Subcutaneous adipose tissue (tissue), 4 donors: ENCODE data around the gene HAND2. TPM values are rescaled to one million over a fixed set of nuclear protein-coding genes. Genes with fewer than 3 reads are reported as not detected.

ENCODE experiments used
- CTCF ChIP-seq: fragments of 450-650 bp; IDR thresholded peaks from one replicate; pipeline ENCODE4 v1.5.1; 2016; ENCODE audit warnings: low read depth, mild to moderate bottlenecking, control low read depth, antibody characterized with exemption, moderate library complexity
- total RNA-seq, 4 donors: library from RNA; depleted of rRNA; stranded (reverse); fragments of >200 nt; gene quantifications; one replicate each; pipeline ENCODE4 v1.1.0, GENCODE V29; 2016

Gene HAND2
- total RNA-seq, 4 donors from 2014 or later: 1.5 to 12.1 (median 6.2) TPM

GRCh38 chr4:173528378-173529321 is 1.4 kb downstream of the HAND2 start:
- TF ChIP-seq CTCF: no peak

- TF ChIP-seq CTCF: no peak
Measured at GRCh38 chr4:173527103-173527891, 2.7 kb downstream of the HAND2 start.

- no peak for TF ChIP-seq CTCF
Measured at GRCh38 chr4:173526724-173527102, 3.3 kb downstream of the HAND2 start.

- no peak for TF ChIP-seq CTCF
Measured at GRCh38 chr4:173526027-173526482, 4.0 kb downstream of the HAND2 start.

- no peak for TF ChIP-seq CTCF
Measured at GRCh38 chr4:173525118-173526011, 4.7 kb downstream of the HAND2 start.

- TF ChIP-seq CTCF: no peak
Measured at GRCh38 chr4:173524218-173525117, 5.6 kb downstream of the HAND2 start.
